GM21390 (cell line): Measurements from ENCODE around the gene CD200.
"Not testable (repeated sequence)": the region's sequence is repeated elsewhere in the genome, so short reads cannot be mapped to it uniquely, and the experiment has no call there.

Experiments
- ATAC-seq: cut with Tn5 transposase; IDR thresholded peaks from one replicate; pipeline ENCODE4 v1.9.1; 2021; ENCODE audit not compliant: unreplicated experiment

The CD200 gene

DNA sequence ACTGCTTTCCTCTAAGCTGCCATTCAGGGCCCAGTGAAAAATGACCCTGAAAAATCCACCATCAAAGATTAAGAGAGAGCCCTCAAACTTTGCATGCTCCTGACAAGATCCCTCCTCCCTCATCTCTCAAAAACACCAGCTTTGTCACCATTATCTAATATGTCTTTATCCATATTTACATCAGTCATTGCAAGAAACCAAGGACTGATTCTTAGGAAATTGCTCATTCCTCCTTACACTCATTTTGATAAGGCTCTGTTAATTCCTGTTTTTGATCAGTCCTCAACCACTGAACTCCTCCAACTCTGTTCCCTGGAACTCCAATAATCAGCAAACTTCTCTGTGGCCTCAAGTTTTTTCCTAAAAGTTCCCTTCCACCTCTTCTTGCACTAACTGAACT lies 51.8 kb downstream of the CD200 start:
- no peak for ATAC-seq

DNA sequence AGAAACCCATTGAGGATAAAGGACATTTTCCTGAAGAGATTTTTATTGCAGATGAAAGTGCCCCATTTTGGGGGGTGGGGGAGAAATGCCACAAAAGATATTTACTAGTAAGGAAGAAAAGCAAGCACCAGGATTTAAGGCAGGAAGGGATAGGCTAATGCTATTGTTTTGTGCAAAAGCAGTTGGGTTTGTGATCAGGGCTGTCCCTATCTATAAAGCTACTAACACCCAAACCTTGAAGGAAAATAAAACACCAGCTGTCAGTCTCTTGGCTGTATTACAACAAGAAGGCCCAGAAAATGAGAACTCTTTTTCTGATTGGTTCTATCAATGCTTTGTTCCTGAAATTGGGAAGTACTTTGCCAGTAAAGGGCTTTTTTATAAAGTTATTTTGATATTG lies 56.0 kb downstream of the CD200 start:
- ATAC-seq: no peak

DNA sequence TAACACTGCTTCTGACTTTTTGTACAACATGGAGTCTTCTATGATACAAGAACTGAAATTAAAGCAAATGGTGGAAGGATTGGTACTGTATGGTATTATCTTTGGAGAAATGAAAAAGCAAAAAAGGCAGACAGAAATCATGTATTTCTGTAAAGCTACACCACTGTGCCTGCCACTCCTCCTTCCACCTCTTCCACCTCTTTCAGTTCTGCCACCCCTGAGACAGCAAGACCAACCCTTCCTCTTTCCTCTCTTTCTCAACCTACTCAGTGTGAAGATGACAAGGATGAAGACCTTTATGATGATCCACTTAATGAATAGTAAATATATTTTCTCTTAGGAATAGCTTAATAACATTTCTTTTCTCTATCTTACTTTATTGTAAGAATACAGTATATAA lies 57.0 kb downstream of the CD200 start:
- no peak for ATAC-seq

DNA sequence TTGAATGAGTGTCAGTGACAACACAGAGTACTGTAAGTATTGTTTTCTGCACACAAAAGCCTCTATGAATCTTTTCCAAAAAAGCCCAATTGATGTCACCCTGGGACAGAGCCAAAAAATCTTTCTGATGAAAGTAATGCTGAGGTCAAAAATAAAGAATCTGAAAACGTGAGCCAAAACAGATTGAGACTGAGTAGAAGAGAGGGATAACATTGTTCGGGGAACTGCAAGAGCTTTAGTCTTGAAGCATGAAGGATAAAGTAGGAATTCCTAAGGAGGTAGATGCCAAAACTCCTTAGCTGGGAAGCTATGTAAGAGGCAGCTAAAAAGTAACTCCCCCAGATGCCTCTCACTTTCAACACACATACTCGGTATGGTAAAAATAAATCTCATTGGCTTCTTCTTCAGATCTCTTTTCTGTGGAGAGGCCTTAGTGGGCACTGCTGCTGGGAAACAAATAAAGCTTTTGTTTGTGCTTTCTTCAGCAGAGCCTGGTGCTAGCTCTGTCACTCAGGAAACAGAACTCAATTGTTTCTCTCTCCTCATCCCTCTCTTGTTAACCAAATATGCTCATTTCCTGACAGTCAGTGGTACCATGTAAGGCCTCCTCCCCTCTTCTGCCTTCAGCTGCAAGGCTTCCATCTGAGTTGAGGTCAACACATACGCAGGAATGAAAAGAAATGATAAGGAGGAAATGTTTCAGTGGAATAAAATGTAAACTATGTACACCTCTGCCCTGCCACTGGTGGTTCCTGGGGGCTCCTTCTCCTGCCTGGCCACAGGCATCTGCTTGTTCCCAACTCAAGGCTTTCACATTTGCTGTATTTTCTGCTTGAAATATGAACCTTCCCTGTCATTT lies 58.1 kb downstream of the CD200 start:
- peak; percentile 63 for ATAC-seq

DNA sequence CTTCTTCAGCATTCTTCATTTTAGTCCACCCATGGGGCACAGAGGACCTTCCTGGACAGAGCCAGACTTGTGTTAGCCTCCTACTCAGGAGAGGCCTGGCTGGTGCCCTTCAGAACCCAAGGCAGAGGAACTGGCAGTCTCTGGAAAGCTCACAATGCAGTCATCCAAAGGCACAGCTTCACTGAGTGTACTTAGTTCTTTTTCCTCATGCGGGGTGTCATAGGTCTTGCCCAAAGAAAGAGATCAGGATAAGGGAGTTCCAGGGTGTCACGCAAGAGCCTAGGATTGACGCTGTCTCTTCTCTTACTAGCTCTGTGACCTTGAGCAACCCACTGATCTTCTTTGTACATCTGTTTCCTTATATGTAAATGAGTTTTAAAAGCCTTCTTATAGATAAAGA lies 58.7 kb downstream of the CD200 start:
- ATAC-seq: no peak

DNA sequence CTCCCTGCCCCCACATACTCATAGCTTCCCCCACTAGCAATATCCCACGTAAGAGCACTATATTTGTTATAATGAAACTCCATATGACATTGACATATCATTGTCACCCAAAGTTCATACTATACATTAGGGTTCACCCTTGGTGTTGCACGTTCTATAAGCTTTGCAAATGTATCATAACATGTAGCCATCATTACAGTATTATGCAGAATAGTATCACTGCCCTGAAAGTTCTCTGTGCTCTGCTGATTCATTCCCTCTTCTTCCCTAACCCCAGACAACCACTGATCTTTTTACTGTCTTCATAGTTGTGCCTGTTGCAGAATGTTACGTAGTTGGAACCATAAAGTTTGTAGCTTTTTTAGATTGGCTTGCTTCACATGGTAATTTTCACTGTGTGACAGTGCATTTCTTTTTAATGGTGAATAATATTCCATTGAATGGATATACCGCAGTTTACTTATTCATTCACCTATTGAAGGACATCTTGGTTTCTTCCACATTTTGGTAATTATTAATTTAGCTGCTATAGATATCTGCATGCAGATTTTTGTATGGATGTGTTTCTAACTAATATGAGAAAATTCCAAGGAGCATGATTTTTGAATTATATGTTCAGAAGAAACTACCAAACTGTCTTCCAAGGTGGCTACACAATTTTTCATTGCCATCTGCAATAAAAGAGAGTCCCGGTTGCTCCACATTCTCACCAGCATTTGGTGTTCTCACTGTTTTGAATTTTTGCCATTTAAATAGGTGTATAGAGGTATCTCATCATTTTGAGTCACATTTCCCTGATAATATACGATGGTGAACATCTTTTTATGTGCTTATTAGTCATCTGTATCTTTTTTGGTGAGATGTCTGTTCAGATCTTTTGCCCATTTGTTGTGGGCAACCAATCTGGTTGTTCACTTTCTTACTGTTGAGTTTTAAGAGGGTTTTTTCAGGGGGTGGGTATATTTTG lies 59.7 kb downstream of the CD200 start:
- no peak for ATAC-seq

DNA sequence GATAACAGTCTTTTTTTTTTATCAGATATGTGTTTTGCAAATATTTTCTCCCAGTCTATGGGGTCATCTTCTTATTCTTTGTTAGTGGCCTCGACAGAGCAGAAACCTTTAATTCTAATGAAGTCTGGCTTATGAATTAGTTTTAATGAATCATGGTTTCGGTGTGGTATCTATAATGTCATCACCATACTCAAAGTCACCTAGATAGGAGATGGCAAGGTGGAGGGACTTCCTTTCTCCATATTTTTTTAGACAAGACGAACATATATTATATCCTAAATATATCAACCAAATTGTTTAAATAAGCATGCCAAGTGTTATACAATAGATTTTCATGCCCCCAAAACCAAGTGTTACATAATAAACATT lies 60.4 kb downstream of the CD200 start:
- ATAC-seq: no peak

DNA sequence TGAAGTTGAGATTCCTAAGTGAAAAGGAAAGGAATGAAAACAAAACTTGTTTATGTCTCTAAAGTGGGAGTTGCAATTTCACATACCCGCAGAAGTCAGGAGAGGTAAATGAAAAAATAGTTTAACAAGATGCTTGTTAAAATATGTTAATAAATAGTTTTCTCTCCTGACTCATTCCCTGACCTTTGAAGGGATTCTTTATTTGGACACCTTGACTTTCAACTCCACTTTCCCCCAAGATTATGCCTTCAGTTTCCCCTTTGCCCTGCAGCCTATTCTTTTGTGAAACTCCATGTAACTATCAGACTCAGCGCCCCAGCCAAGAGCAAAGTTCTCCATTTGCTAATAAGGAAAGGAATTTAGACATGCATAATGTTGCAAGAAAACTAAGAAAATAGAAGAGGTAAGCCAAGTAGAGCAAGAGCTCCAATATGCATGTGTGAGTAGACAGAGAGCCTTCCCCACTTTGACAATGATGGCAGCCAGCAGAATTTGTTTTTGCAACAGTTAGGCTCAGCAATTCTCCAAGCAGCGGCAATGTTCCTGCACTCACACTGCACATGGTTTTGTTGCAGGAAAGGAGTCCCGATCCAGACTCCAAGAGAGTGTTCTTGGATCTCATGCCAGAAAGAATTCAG lies 61.2 kb downstream of the CD200 start:
- ATAC-seq: no peak

DNA sequence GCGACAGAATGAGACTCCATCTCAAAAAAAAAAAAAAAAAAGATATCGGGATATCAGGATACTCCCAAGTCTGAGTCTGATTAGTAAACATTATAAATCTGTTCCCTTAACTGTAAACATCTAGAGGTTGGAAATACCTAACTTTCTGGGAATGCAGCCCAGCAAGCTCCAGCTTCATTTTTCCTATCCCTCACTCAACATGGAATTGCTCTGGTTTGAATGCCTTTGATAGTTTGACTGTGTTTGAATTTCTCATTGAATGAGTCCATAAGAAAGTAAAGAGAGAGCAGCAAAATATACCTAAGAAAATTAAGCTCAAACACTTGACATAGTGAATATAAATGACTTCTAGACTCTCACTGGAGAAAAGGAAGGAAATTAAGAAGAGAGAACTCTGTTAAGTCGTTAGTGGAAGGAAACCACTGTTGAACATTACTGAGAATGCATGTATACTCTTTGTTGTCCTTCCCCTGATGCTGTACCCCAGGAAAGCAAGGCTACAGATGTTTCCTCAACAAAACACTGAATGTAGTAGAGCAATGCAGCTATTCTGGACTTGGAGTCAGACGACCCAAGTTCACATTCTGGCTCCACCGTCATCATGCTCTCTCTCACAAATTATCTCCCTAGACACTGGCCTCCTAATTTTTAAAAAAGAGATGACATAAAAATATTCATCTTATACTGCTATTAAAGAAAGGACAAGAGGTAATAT lies 62.4 kb downstream of the CD200 start:
- no peak for ATAC-seq

DNA sequence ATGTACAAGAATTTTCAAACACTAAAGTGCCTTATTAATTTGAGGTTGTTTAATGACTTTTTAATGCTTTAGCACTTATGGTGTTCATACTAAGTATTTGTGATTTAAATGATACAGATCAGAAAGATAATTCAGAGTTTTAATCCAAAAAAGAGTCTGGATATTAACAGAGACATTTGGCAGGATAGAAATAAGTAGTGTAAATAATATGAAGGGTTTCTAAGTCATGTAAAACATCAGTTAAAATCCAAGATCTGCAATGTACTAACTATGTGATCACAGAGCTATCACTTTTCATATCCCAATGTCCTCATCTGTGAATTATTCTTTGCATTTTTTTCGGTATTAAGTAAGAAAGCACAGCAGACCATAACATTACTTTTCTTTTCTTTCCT lies 62.9 kb downstream of the CD200 start:
- no peak for ATAC-seq

DNA sequence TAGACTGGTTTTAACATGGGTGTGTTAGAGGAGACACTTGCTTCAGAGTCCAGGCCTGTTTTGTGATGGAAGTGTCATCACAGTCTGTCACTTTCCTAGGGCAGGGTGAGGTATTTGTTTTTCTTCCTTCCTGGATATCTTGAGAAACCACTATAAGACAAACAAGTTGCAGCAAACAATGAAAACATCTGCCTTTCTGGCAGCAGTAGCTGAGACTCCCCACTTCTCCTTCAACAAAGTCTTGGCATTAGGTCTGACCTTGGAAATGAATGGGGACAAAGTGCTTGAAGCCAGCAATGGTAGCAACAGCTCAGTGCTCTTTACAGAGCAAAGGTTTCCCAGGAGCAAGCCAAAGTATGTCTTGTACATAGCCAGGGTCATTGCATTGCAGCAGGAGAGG lies 64.6 kb downstream of the CD200 start:
- no peak for ATAC-seq

DNA sequence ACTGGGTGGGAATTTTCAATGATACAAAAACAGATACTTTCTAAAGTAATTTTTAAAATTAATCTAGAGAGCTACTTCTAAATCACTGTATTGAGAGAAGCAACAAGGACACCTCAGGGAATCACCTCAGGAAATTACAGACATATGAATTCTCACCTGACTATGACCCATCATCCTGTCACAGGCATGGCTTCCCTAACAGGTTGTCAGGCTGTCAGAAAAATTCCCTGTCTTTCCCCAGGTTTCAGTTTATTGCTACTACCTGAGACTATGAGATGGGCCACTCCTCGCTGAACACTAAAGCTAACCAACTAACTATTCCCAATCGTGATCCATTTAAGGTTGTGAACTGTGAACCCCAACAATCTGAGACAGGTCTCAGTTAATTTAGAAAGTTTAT lies 66.1 kb downstream of the CD200 start:
- ATAC-seq: no peak

DNA sequence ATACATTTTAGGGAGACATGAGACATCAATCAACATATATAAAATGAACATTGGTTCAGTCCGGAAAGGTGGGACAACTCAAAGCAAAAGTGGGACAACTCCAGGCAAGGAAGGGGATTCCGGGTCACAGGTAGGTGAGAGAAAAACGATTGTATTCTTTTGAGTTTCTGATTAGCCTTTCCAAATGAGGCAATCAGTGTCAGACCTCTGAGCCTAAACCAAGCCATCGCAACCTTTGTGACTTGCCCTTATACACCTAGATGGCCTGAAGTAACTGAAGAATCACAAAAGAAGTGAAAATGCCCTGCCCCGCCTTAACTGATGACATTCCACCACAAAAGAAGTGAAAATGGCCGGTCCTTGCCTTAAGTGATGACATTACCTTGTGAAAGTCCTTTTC lies 66.6 kb downstream of the CD200 start:
- ATAC-seq: not testable (repeated sequence)

DNA sequence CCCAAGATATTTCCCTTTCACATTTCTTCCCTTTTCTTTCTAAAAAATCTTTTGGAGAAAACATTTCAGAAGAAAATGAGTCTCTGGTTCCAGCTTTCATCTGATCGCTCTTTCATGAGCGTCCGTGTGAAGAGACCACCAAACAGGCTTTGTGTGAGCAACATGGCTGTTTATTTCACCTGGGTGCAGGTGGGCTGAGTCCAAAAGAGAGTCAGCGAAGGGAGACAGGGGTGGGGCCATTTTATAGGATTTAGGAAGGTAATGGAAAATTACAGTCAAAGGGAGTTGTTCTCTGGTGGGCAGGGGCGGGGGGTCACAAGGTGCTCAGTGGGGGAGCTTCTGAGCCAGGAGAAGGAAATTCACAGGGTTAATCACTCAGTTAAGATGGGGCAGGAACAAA lies 67.4 kb downstream of the CD200 start:
- not testable (repeated sequence) for ATAC-seq

DNA sequence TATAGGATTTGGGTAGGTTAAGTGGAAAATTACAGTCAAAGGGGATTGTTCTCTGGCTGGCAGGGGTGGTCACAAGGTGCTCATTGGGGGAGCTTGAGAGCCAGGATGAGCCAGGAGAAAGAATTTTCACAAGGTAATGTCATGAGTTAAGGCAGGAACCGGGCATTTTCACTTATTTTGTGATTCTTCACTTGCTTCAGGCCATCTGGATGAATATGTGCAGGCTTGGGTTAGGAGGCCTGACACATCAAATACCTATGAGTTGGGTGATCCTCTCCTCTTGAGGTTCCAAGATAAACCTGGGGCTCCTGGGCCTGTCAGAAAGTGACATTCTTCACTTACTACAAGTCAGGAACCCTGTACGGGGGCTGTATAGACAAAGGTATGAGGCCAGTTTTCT lies 68.7 kb downstream of the CD200 start:
- ATAC-seq: no peak

DNA sequence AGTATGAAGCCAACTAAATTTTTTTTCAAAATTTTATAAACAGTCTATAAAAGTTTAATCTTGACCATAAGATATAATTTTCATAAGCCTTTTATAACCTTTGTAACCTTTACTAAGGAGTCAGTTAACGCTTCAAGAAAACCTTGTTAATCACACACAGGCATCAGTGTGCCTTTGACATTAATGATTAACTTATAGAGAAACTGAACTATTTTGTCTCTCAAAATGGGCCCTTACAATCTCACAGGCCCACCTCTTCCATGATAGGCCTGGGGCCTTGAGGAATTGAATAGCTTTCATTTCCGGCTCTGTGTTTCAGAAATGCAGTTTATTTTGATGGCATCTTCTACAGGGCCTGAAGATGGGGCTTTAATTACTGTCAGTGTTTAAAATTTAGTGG lies 70.1 kb downstream of the CD200 start:
- ATAC-seq: no peak

DNA sequence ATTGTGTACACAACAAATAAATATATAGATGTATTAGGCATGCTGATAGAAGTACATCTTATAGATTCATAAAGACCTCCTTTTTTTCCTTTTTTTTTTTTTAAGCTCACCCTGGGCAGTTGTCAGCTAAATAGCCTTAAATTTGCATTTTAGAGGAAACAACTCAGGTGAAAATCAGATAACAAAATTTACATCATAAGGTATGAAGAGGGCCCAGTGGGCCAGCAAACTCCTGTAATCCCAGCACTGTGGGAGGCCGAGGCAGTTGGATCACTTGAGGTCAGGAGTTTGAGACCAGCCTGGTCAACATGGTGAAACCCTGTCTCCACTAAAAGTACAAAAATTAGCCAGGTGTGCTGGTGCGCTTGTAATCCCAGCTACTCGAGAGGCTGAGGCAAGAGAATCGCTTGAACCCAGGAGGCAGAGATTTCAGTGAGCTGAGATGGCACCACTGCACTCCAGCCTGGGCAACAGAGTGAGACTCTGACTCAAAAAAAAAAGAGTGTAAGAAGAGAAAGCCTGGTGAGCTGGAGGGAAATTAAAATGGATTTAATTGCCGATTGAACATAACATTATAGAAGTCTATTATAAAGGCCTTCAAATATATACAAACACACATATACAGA lies 72.1 kb downstream of the CD200 start:
- not testable (repeated sequence) for ATAC-seq

DNA sequence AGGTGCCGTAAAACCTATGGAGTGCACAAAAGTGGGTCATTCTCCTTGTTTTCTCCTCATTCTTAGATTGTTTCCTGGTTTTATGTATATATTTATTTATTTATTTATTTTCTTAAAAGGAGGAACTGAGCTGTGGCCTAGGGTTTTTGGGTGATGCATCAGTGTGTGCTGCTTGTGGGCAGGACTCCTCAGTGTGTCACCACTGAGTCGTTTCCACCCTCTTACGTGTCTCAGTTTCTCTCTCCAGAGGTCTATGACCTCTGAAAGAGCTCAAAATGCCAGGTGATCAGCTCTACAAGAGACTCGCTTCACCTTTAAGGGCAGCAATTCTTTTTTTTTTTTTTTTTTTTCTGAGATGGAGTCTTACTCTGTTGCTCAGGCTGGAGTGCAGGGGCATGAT lies 72.9 kb downstream of the CD200 start:
- peak; percentile 68 for ATAC-seq

DNA sequence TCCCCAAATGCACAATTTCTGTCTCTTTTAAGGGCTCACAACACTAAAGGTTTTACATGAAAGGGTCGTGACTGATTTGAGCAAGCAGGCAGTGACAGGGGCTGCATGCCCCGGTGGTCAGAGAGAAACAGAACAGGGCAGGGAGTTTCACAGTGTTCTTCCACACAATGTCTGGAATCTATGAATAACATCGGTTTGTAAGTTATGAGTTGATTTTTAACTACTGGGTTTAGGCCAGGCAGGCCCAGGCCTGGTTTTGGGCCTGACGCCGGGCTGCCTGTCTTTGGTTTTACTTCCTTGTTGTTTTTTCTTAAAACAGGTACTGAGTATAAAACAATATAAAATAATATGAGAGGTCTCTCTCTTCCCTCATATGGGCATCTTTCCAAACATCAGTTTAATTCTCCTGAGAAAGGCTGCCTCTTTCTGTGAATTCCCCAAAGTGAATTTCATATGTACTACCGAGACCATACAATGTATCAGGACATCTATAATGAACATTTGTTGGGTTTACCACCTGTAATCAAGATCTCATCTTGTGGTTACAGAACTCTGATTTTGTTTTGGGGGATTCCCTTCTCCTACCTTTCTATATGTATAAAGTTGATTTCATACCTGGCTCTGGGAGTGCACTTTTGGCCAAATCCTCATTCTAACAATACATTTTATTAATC lies 74.4 kb downstream of the CD200 start:
- ATAC-seq: peak; percentile 41
